Hepatocyte (in vitro differentiated cells): ENCODE measurements around the gene RESP18.

Source experiments
- CTCF ChIP-seq: fragments of 200-600 bp; sonication (generic); IDR thresholded peaks from 2 replicates; pipeline ENCODE4 v1.5.1; 2016; ENCODE audit warnings: antibody characterized with exemption, mild to moderate bottlenecking; ENCODE audit not compliant: poor library complexity
- EZH2 ChIP-seq: fragments of 200-600 bp; sonication (generic); IDR thresholded peaks from 2 replicates; pipeline ENCODE4 v1.6.1; 2016; ENCODE audit warnings: antibody characterized with exemption, mild to moderate bottlenecking, borderline replicate concordance
- EZH2phosphoT487 ChIP-seq: fragments of 200-600 bp; sonication (generic); IDR thresholded peaks from one replicate; pipeline ENCODE4 v1.6.1; 2018; ENCODE audit warnings: antibody characterized with exemption, mild to moderate bottlenecking, low read depth, moderate library complexity; ENCODE audit not compliant: unreplicated experiment, severe bottlenecking

- TF ChIP-seq CTCF (peak; percentile 44), EZH2phosphoT487 (no peak), EZH2 (no peak)
These were observed 20.0 kb upstream of the RESP18 start for GRCh38 chr2:219352448-219353023.
